Measurements from ENCODE around the gene SLC9C2.

- TF ChIP-seq EZH2phosphoT487 (IDR thresholded peaks at IDR 0.05; ENCODE audit: insufficient read depth, low read depth) = no peak
- no peak for TF ChIP-seq EZH2 (IDR thresholded peaks at IDR 0.05; ENCODE audit: insufficient read depth, poor library complexity, severe bottlenecking)
Observed at GRCh38 chr1:173573596-173573995, 29.3 kb downstream of the SLC9C2 start.

All from GM23248 (cell line).